ENCODE data around the gene FERMT1. TPM values are rescaled to one million over a fixed set of nuclear protein-coding genes. Genes with fewer than 3 reads are reported as not detected.

FERMT1 gene
- total RNA-seq, 4 donors from 2014 or later, result under 0.01 to 8.5 (median 4.2) TPM

GRCh38 chr20:6099819-6100218 is 23.0 kb downstream of the FERMT1 start:
- no peak for TF ChIP-seq CTCF (IDR thresholded peaks at IDR 0.05)
- TF ChIP-seq POLR2A (IDR thresholded peaks at IDR 0.05), result no peak
- Histone ChIP-seq H3K9me3 (no peaks in the 10 kb centered on the region), H3K27ac (no peak overlapping the region), H3K4me3 (no peak overlapping the region), H3K27me3 (no peaks in the 10 kb centered on the region), H3K36me3 (no peaks in the 10 kb centered on the region), H3K4me1 (no peaks in the 10 kb centered on the region)
- intact Hi-C loops (cut with DNase I; ENCODE audit: low total_unique reads), result no loop called here
- no peak for DNase-seq

GRCh38 chr20:6095409-6095808 is 27.4 kb downstream of the FERMT1 start:
- Histone ChIP-seq H3K27me3 (no peaks in the 10 kb centered on the region), H3K4me3 (no peak overlapping the region), H3K4me1 (no peaks in the 10 kb centered on the region), H3K36me3 (no peaks in the 10 kb centered on the region), H3K9me3 (no peaks in the 10 kb centered on the region), H3K27ac (no peak overlapping the region)
- no peak for DNase-seq
- intact Hi-C loops (cut with DNase I; ENCODE audit: low total_unique reads), result no loop called here
- TF ChIP-seq POLR2A (IDR thresholded peaks at IDR 0.05), result no peak
- TF ChIP-seq CTCF (IDR thresholded peaks at IDR 0.05), result no peak

- TF ChIP-seq CTCF (IDR thresholded peaks at IDR 0.05) (no peak), POLR2A (IDR thresholded peaks at IDR 0.05) (no peak)
- intact Hi-C loops (cut with DNase I; ENCODE audit: low total_unique reads), result no loop called here
- no peaks in the 10 kb centered on the region for H3K9me3 ChIP-seq
- H3K27me3 ChIP-seq, result no peaks in the 10 kb centered on the region
- no peak for DNase-seq
- H3K4me1 ChIP-seq, result no peaks in the 10 kb centered on the region
- no peak overlapping the region for H3K4me3 ChIP-seq
- H3K36me3 ChIP-seq, result no peaks in the 10 kb centered on the region
- no peak overlapping the region for H3K27ac ChIP-seq
Observed at GRCh38 chr20:6094565-6094964, 28.3 kb downstream of the FERMT1 start.

GRCh38 chr20:6094063-6094462 is 28.8 kb downstream of the FERMT1 start:
- TF ChIP-seq POLR2A (IDR thresholded peaks at IDR 0.05) (no peak), CTCF (IDR thresholded peaks at IDR 0.05) (no peak)
- no peak overlapping the region for H3K4me3 ChIP-seq
- no peaks in the 10 kb centered on the region for H3K9me3 ChIP-seq
- DNase-seq, result no peak
- H3K4me1 ChIP-seq, result no peaks in the 10 kb centered on the region
- intact Hi-C loops (cut with DNase I; ENCODE audit: low total_unique reads), result no loop called here
- no peaks in the 10 kb centered on the region for H3K27me3 ChIP-seq
- H3K36me3 ChIP-seq, result no peaks in the 10 kb centered on the region
- H3K27ac ChIP-seq, result no peak overlapping the region

GRCh38 chr20:6091661-6092060 is 31.2 kb downstream of the FERMT1 start:
- DNase-seq, result no peak
- intact Hi-C loops (cut with DNase I; ENCODE audit: low total_unique reads), result no loop called here
- H3K4me3 ChIP-seq, result no peak overlapping the region
- no peaks in the 10 kb centered on the region for H3K4me1 ChIP-seq
- H3K9me3 ChIP-seq, result no peaks in the 10 kb centered on the region
- no peak overlapping the region for H3K27ac ChIP-seq
- TF ChIP-seq POLR2A (IDR thresholded peaks at IDR 0.05) (no peak), CTCF (IDR thresholded peaks at IDR 0.05) (no peak)
- H3K27me3 ChIP-seq, result no peaks in the 10 kb centered on the region
- no peaks in the 10 kb centered on the region for H3K36me3 ChIP-seq
